ENCODE results near the gene MTERF4. TPM values are rescaled to one million over a fixed set of nuclear protein-coding genes. Genes with fewer than 3 reads are reported as not detected.

MTERF4 gene
- total RNA-seq, 1 experiment from 2014 or later = 13.6 TPM

DNA sequence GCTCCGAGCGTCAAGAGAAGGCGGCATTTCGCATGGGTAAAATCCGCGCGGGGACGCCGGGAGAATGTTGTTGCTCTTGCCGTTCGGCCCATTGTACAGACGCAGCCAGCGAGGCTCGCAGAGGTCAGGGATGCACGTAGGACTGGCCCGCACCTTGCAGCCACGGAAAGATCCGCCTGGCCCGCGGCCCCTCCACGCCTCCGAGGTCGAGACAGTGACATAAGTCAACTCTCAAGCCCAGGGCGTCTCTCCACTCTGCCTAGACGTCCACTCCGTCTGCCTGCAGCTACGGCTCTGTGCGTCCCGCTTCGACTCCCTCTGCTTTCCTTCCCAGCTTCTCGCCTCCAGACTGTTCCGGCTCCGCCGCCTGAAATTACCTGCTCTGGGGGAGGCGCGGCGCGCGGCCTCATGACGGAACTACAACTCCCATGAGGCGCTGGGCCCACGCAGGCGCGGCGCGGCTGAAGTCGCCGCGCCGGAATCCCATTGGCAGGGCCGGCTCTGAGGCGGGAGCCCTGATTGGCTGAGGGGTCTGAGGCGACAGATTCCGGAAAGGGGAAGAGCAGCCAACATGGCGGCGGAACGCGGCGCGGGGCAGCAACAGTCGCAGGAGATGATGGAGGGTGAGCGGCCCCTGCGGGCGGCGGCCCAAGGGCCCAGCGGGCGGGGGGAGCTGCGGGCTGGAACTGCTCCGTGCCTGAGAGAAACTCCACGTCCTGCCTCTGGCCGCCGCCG, 48.0 kb upstream of the MTERF4 start, which contains the start of gene PPP1R7:
TSS of gene PPP1R7 (plus strand) at position 543 of the 735 bp plus-strand sequence. CDS start at position 572, 29 bp downstream.
- Histone ChIP-seq H3K27ac (ENCODE audit: low read length) (no peak within 1 kb of the TSS), H3K9me3 (ENCODE audit: low read length) (no peaks in the 10 kb centered on the region), H3K79me2 (ENCODE audit: low read length) (peaks cover 9% of the 10 kb centered on the region), H2AFZ (ENCODE audit: low read length) (peak within 1 kb of the TSS; percentile 74), H3K9ac (ENCODE audit: low read length) (peak within 1 kb of the TSS; percentile 69), H3K4me3 (ENCODE audit: low read length) (peak within 1 kb of the TSS; percentile 72), H3F3A (ENCODE audit: low read length, unreplicated experiment) (no peaks in the 10 kb centered on the region), H3K36me3 (ENCODE audit: low read depth, low read length) (no peaks in the 10 kb centered on the region), H3K4me2 (ENCODE audit: low read length) (peak within 1 kb of the TSS; percentile 84), H3K4me1 (ENCODE audit: insufficient read depth, low read length) (no peaks in the 10 kb centered on the region), H3K9me2 (replicated peaks; ENCODE audit: low read length) (no peaks in the 10 kb centered on the region), H3K27me3 (ENCODE audit: low read length) (no peaks in the 10 kb centered on the region), H4K20me1 (ENCODE audit: low read length) (no peaks in the 10 kb centered on the region)
- ChIA-PET POLR2A (ENCODE audit: unreplicated experiment) (no interaction called here), CTCF (interaction anchor here (0.6 kb wide), 1 partner anchor 165 kb away, joined by 4 read pairs; no protein-coding TSS in a partner anchor)
- DNase-seq = peak; percentile 77
- TF ChIP-seq, protein P1, sequence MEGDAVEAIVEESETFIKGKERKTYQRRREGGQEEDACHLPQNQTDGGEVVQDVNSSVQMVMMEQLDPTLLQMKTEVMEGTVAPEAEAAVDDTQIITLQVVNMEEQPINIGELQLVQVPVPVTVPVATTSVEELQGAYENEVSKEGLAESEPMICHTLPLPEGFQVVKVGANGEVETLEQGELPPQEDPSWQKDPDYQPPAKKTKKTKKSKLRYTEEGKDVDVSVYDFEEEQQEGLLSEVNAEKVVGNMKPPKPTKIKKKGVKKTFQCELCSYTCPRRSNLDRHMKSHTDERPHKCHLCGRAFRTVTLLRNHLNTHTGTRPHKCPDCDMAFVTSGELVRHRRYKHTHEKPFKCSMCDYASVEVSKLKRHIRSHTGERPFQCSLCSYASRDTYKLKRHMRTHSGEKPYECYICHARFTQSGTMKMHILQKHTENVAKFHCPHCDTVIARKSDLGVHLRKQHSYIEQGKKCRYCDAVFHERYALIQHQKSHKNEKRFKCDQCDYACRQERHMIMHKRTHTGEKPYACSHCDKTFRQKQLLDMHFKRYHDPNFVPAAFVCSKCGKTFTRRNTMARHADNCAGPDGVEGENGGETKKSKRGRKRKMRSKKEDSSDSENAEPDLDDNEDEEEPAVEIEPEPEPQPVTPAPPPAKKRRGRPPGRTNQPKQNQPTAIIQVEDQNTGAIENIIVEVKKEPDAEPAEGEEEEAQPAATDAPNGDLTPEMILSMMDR (conservative IDR thresholded peaks at IDR 0.05; ENCODE audit: low read depth, low read length) = no peak
- TF ChIP-seq EZH2 (IDR thresholded peaks at IDR 0.05; ENCODE audit: low read length, unreplicated experiment) (no peak), EZH2phosphoT487 (IDR thresholded peaks at IDR 0.05; ENCODE audit: borderline replicate concordance, low read length) (no peak)
- BruUV-seq (replicated peaks) = no TSS peak
- ATAC-seq = peak; percentile 80
- intact Hi-C loops (cut with micrococcal nuclease) = no loop called here

DNA sequence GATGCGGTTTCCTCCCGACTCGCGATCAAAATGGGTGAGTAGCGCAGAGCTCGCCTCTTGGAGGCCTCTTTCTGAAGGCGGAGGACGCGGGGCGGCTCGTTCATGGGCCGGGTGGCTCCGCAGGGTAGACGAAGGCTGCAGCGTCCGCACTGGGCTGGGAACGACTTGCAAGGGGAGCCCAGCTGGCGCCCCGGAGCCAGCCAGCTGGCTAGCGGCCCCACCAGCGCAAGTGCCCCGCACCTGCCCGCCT, 47.5 kb upstream of the MTERF4 start:
- CTCF ChIA-PET = interaction anchor here (0.6 kb wide), 1 partner anchor 165 kb away, joined by 4 read pairs; no protein-coding TSS in a partner anchor
- H3K9ac ChIP-seq (ENCODE audit: low read length) = peak overlapping the region; percentile 35
- H3K27ac ChIP-seq (ENCODE audit: low read length) = no peak overlapping the region
- peak overlapping the region; percentile 82 for H3K4me2 ChIP-seq (ENCODE audit: low read length)
- H4K20me1 ChIP-seq (ENCODE audit: low read length) = no peaks in the 10 kb centered on the region
- H3K9me2 ChIP-seq (replicated peaks; ENCODE audit: low read length) = no peaks in the 10 kb centered on the region
- H3K79me2 ChIP-seq (ENCODE audit: low read length) = peaks cover 9% of the 10 kb centered on the region
- H3K9me3 ChIP-seq (ENCODE audit: low read length) = no peaks in the 10 kb centered on the region
- DNase-seq (no peak), ATAC-seq (peak; percentile 4; the same call in 1 of the 2 replicates)
- no peaks in the 10 kb centered on the region for H3K36me3 ChIP-seq (ENCODE audit: low read depth, low read length)
- no peaks in the 10 kb centered on the region for H3K27me3 ChIP-seq (ENCODE audit: low read length)
- intact Hi-C loops (cut with micrococcal nuclease) = no loop called here
- H2AFZ ChIP-seq (ENCODE audit: low read length) = peak overlapping the region; percentile 74
- TF ChIP-seq EZH2 (IDR thresholded peaks at IDR 0.05; ENCODE audit: low read length, unreplicated experiment) = no peak
- TF ChIP-seq EZH2phosphoT487 (IDR thresholded peaks at IDR 0.05; ENCODE audit: borderline replicate concordance, low read length) = no peak
- TF ChIP-seq, protein P1 (conservative IDR thresholded peaks at IDR 0.05; ENCODE audit: low read depth, low read length) = no peak
- no peaks in the 10 kb centered on the region for H3F3A ChIP-seq (ENCODE audit: low read length, unreplicated experiment)
- POLR2A ChIA-PET (ENCODE audit: unreplicated experiment) = no interaction called here
- peak overlapping the region; percentile 72 for H3K4me3 ChIP-seq (ENCODE audit: low read length)
- no peaks in the 10 kb centered on the region for H3K4me1 ChIP-seq (ENCODE audit: insufficient read depth, low read length)
- no TSS peak for BruUV-seq (replicated peaks)

All from PC-3 (cell line).